Islet of Langerhans (tissue), 1 donor: ENCODE measurements around the gene KRT5.

Experiments used
- FAIRE-seq: peaks from one replicate; lab custom pipeline; 2011; peaks lifted over from hg19 to GRCh38; lab: Jason Lieb, UNC

The KRT5 gene

GRCh38 chr12:52537101-52537500 lies 16.9 kb upstream of the KRT5 start:
- no peak for FAIRE-seq

- FAIRE-seq = no peak
These were observed 15.4 kb upstream of the KRT5 start for GRCh38 chr12:52535574-52535973.

- FAIRE-seq = no peak
These were observed 14.3 kb upstream of the KRT5 start for GRCh38 chr12:52534482-52534881.

- no peak for FAIRE-seq
These were observed 13.7 kb upstream of the KRT5 start for GRCh38 chr12:52533686-52534470.

GRCh38 chr12:52532636-52533035 lies 12.4 kb upstream of the KRT5 start:
- no peak for FAIRE-seq

- FAIRE-seq = no peak
These were observed 11.5 kb upstream of the KRT5 start for GRCh38 chr12:52531566-52532300.

DNA sequence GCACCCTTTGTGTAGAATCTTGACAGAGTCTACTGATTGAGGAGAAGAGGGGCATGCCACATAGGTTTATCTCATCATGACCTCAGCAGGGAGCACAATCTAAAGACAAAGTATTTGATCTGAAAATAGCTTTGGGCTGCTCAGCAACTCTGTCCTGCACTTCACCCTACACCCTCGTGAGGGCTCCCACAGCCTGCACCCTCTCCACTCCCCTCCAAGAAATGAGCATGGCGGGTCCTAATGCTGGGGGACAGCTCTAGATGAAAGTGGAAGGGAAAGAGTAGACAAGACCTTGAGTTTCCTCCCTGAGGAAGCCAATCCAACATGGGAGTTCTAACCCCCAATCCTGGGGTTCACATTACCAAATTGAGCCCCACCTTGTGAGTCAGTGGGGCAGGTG lies 10.7 kb upstream of the KRT5 start:
- no peak for FAIRE-seq

GRCh38 chr12:52530366-52530765 lies 10.2 kb upstream of the KRT5 start:
- FAIRE-seq = no peak

DNA sequence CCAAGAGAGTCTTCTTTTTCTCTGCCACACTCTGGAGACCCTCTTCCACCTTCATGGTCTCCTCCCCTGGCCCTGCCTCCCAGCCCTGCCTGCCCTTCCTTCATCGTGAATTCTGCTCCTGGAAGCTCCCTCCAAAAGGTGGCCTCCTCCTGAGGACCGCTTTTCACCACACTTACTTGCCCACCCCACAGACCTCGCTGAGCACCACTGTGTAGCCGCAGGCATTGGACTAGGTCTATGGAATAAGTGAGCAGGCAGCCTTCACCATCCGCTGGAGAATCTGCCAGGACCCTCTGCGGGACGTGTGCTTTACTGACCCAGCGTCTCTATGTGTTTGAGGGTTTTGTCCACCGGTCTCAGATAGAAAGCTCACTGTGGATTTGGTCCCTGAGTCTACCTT lies 9.7 kb upstream of the KRT5 start:
- no peak for FAIRE-seq

GRCh38 chr12:52529417-52529816 lies 9.2 kb upstream of the KRT5 start:
- no peak for FAIRE-seq

- FAIRE-seq = no peak
These were observed 8.5 kb upstream of the KRT5 start for GRCh38 chr12:52528641-52529143.

GRCh38 chr12:52527121-52527800 lies 7.1 kb upstream of the KRT5 start:
- FAIRE-seq = no peak

DNA sequence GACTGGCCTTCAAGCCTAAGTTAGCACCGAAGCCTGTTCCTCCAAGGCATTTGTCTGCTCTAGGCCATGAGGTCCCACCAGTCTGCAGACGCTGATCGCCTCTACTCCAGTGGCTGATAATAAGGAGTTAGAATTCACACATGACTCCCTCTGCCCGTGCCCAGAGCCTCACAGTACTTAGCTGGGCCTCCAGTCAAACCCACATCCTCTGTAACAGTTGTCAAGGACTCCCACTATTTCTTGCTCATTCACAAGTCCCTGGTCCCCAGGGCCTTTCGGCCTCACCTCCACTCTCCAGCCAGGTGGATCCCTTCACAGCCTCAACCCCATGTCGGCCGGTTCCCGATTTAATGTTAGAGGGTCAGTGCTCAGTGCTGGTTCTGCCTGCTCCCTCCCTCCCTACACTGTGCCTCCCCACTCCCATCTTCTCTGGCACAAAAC lies 6.3 kb upstream of the KRT5 start:
- no peak for FAIRE-seq

- FAIRE-seq = no peak
These were observed 5.7 kb upstream of the KRT5 start for GRCh38 chr12:52525661-52526499.

DNA sequence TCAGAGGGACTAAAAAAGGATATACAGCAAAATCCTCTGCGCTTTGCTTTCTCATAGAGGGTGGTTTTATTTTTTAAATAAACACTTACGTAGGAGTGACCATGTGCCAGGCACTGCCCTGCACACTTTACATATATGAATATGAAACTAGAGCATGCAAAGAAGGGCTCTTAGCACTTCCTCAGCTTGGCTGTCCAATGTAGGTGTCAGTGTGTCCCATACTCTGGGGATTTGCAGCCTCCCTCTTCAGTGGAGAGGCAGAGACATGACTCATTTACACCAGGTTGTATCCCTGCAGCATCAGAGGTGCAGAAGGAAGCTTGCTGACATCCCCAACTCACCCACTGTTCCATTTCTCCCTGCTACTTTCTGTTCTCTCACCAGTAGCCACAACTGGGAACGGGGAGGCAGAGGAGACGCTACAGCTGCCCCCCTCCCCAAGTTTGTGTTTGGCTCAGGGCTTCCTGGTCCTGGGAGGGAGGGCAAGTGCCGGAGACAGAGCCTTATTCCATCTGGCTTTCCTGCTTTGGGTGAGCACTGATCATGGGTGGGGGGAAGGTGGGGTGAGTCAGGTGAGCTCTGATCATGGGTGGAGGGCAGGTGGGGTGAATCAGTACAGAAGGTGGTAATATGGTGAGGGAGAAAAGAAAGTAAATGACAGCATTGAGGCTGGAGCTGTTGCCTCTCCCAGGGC lies 4.9 kb upstream of the KRT5 start:
- FAIRE-seq = no peak

- FAIRE-seq = no peak
These were observed 4.2 kb upstream of the KRT5 start for GRCh38 chr12:52524241-52524897.

GRCh38 chr12:52523824-52524223 lies 3.6 kb upstream of the KRT5 start:
- no peak for FAIRE-seq

DNA sequence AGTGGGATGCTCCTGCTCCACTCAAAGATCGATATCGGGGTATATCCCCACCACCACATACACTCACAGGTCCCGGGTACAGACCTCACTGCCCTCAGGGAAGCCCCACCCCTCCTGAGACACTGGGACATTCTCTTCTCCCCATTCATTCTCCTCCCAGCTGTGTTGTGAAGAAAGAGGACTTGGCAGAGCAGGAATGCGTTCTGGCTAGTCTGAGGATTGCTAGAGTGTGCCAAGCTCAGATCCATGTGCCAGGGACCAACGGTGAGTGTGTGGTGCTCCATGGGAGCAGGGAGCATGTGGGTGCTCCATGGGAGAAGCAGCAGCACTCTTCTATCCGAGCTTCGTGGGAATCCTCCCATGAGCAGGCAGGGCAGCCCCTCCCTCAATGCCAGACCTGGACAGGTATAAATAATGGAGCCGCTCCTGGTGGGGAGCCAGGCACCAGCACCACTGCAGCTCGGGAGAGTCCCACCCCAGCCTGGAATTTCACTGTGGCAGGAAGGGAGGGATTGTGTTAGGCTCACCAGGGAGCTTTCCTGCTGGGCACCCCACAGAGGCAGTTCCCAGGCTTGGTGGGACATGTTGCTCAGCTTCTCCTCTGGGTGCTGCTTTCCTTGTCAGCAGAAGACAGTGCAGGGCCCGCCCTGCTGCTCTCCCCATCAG lies 2.3 kb upstream of the KRT5 start:
- no peak for FAIRE-seq

- FAIRE-seq = no peak
These were observed 1.5 kb upstream of the KRT5 start for GRCh38 chr12:52521568-52522266.

DNA sequence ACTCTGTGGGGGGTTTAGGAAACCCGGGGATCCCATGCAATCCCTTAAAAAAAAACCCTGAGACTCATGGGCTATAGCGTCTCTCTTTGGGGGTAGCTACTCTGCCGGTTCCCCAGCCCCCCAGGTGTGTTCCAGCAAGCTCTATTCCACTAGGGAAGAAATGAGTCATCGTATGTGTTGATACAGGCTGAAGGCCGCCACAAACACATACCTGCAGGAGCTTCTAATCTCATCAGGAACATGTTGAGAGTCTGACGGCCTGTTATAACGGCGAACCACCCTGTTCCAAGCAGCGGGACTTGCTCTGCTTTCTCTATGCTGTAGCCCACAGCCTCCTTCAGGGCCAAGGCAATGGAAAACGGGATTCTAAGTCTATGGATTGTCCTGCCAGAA lies 977 bp upstream of the KRT5 start:
- FAIRE-seq = no peak
